ENCODE results near the gene FAM227B.
"Not testable (repeated sequence)": the region's sequence is repeated elsewhere in the genome, so short reads cannot be mapped to it uniquely, and the experiment has no call there.

FAM227B gene

DNA sequence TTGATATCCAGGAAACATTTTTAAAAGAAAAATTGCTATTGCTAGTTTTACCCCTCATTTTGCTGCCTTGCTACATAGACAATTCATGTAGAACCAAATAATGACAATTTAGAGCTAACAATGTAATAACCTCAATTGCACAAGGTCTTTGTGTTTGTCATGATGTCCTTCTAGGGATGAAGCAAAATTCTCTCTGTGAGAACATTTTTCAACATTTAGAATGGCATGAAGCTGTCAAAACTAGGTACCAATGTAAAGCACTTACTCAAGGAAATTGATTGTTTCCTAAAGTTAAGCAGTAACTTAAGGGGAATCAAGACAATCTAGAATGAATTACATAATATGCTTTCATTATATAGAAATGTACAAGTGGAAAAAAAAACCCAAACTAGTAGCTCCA, 205.5 kb downstream of the FAM227B start:
- Histone ChIP-seq H3K27ac (ENCODE audit: low read depth, low read length) (no peak overlapping the region), H3K36me3 (ENCODE audit: control insufficient read depth in 5 of 5, insufficient read depth in 5 of 5, low read length in 5 of 5) (no peaks in the 10 kb centered on the region), H3K9ac (ENCODE audit: low read length in 5 of 5) (no peak overlapping the region), H3K4me3 (ENCODE audit: low read depth in 1 of 5, low read length in 5 of 5) (no peak overlapping the region), H3K27me3 (ENCODE audit: control insufficient read depth in 5 of 5, insufficient read depth in 4 of 5, low read length in 5 of 5) (no peaks in the 10 kb centered on the region), H3K4me1 (ENCODE audit: control insufficient read depth in 5 of 5, insufficient read depth in 5 of 5, low read length in 5 of 5) (no peaks in the 10 kb centered on the region), H3K9me3 (ENCODE audit: control insufficient read depth in 5 of 5, low read length in 5 of 5) (no peaks in the 10 kb centered on the region)

DNA sequence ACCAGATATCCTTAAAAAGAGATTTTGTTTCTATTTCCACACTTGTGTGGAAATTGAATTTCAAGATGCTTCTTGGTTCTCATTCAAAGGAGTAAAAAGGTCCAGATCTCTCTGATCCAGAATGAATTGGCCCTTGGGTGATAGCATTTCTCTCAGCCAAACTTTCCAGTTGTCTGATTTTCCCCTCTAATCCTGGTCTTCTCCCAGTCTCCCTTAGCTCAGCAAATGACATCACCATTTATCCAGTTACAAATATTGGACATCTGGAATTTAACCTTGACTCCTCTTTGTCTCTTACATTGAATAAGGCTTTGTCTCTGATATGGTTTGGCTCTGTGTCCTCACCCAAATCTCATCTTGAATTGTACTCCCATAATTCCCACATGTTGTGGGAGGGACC, 207.8 kb downstream of the FAM227B start:
- no peak overlapping the region for H3K9ac ChIP-seq (ENCODE audit: low read length in 5 of 5)
- H3K36me3 ChIP-seq (ENCODE audit: control insufficient read depth in 5 of 5, insufficient read depth in 5 of 5, low read length in 5 of 5) = no peaks in the 10 kb centered on the region
- H3K4me1 ChIP-seq (ENCODE audit: control insufficient read depth in 5 of 5, insufficient read depth in 5 of 5, low read length in 5 of 5) = no peaks in the 10 kb centered on the region

GRCh38 chr15:49410641-49411040, 210.0 kb downstream of the FAM227B start:
- H3K27me3 ChIP-seq (ENCODE audit: control insufficient read depth in 5 of 5, insufficient read depth in 4 of 5, low read length in 5 of 5) = peaks cover 0 to 3% (median 0%) of the 10 kb centered on the region in 5 donors
- H3K27ac ChIP-seq (ENCODE audit: low read depth, low read length) = no peak overlapping the region

More for the DNA sequence above, 207.8 kb downstream of the FAM227B start:
- no peaks in the 10 kb centered on the region for H3K27me3 ChIP-seq (ENCODE audit: control insufficient read depth in 5 of 5, insufficient read depth in 4 of 5, low read length in 5 of 5)
- H3K4me3 ChIP-seq (ENCODE audit: low read depth in 1 of 5, low read length in 5 of 5) = no peak overlapping the region
- H3K9me3 ChIP-seq (ENCODE audit: control insufficient read depth in 5 of 5, low read length in 5 of 5) = no peaks in the 10 kb centered on the region
- no peak overlapping the region for H3K27ac ChIP-seq (ENCODE audit: low read depth, low read length)

DNA sequence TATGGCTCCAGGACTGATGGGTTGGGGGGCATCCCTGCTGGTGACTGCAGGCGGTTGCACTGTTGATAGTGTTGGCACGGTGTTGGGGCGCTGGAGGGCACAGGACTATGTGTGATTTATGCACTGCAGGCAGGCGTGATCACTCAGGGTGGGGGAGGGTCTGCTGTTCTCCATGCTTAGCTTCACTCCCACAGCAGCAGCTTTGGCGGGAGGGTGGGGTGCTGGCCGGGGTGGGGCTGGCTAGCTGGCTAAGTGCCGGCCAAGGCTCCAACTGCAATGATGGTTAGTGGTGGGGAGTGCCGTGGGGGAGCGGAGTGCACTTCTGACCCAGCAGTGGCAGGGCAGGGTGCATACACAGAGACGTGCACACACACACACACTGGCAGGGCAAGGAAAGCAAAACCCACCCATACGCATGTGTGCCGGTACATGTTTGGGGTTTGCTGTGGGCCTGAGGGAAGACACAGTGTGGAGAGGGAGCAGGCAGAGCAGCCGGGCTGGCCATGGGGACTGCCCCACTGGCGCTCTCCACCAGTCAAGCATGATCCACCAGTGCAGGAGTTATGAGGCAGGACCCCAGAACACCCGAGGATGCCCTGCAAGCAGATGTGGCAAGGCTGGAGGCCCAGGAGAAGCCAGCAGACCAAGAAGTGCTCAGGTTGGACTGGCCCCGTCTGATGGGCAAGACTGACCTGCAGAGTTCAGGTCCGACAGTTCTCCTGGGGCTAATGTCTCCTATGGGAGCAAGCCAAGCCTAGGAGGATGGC, 214.1 kb downstream of the FAM227B start:
- Histone ChIP-seq H3K4me1 (ENCODE audit: control insufficient read depth in 5 of 5, insufficient read depth in 5 of 5, low read length in 5 of 5) (no peaks in the 10 kb centered on the region), H3K4me3 (ENCODE audit: low read depth in 1 of 5, low read length in 5 of 5) (no peak overlapping the region), H3K36me3 (ENCODE audit: control insufficient read depth in 5 of 5, insufficient read depth in 5 of 5, low read length in 5 of 5) (no peaks in the 10 kb centered on the region), H3K9me3 (ENCODE audit: control insufficient read depth in 5 of 5, low read length in 5 of 5) (no peaks in the 10 kb centered on the region), H3K27ac (ENCODE audit: low read depth, low read length) (no peak overlapping the region), H3K9ac (ENCODE audit: low read length in 5 of 5) (no peak overlapping the region), H3K27me3 (ENCODE audit: control insufficient read depth in 5 of 5, insufficient read depth in 4 of 5, low read length in 5 of 5) (peaks cover 0 to 3% (median 0%) of the 10 kb centered on the region in 5 donors)

More at GRCh38 chr15:49410641-49411040, 210.0 kb downstream of the FAM227B start:
- no peak overlapping the region for H3K4me3 ChIP-seq (ENCODE audit: low read depth in 1 of 5, low read length in 5 of 5)
- no peaks in the 10 kb centered on the region for H3K36me3 ChIP-seq (ENCODE audit: control insufficient read depth in 5 of 5, insufficient read depth in 5 of 5, low read length in 5 of 5)
- no peaks in the 10 kb centered on the region for H3K4me1 ChIP-seq (ENCODE audit: control insufficient read depth in 5 of 5, insufficient read depth in 5 of 5, low read length in 5 of 5)
- H3K9ac ChIP-seq (ENCODE audit: low read length in 5 of 5) = no peak overlapping the region
- no peaks in the 10 kb centered on the region for H3K9me3 ChIP-seq (ENCODE audit: control insufficient read depth in 5 of 5, low read length in 5 of 5)

GRCh38 chr15:49402515-49403296, 217.9 kb downstream of the FAM227B start:
- not testable (repeated sequence) for H3K27ac ChIP-seq (ENCODE audit: low read depth, low read length); H3K36me3 ChIP-seq (ENCODE audit: control insufficient read depth in 5 of 5, insufficient read depth in 5 of 5, low read length in 5 of 5); H3K4me3 ChIP-seq (ENCODE audit: low read depth in 1 of 5, low read length in 5 of 5); H3K9me3 ChIP-seq (ENCODE audit: control insufficient read depth in 5 of 5, low read length in 5 of 5); H3K27me3 ChIP-seq (ENCODE audit: control insufficient read depth in 5 of 5, insufficient read depth in 4 of 5, low read length in 5 of 5); H3K9ac ChIP-seq (ENCODE audit: low read length in 5 of 5); H3K4me1 ChIP-seq (ENCODE audit: control insufficient read depth in 5 of 5, insufficient read depth in 5 of 5, low read length in 5 of 5)

GRCh38 chr15:49387471-49387870, 233.1 kb downstream of the FAM227B start:
- H3K27me3 ChIP-seq (ENCODE audit: control insufficient read depth in 5 of 5, insufficient read depth in 4 of 5, low read length in 5 of 5) = no peaks in the 10 kb centered on the region
- no peak overlapping the region for H3K9ac ChIP-seq (ENCODE audit: low read length in 5 of 5)
- H3K36me3 ChIP-seq (ENCODE audit: control insufficient read depth in 5 of 5, insufficient read depth in 5 of 5, low read length in 5 of 5) = no peaks in the 10 kb centered on the region
- H3K4me1 ChIP-seq (ENCODE audit: control insufficient read depth in 5 of 5, insufficient read depth in 5 of 5, low read length in 5 of 5) = no peaks in the 10 kb centered on the region
- H3K9me3 ChIP-seq (ENCODE audit: control insufficient read depth in 5 of 5, low read length in 5 of 5) = no peaks in the 10 kb centered on the region
- no peak overlapping the region for H3K4me3 ChIP-seq (ENCODE audit: low read depth in 1 of 5, low read length in 5 of 5)
- no peak overlapping the region for H3K27ac ChIP-seq (ENCODE audit: low read depth, low read length)

DNA sequence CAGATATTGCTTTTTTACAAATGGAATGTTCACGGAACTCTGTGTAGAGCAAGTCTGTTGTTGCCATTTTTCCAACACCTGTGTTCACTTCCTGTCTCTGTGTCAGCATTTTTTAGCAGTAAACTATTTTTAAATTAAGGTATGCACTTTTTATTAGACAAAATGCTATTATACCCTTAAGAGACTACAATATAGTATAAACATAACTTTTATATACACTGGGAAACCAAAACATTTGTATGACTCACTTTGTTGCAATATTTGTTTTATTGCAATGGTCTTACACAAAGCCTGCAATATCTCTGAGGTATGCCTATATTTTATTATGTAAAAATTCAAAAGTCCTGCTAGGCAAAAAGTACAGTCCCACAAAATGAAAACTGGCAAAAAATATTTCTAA, 237.4 kb downstream of the FAM227B start:
- no peak overlapping the region for H3K9ac ChIP-seq (ENCODE audit: low read length in 5 of 5)
- no peaks in the 10 kb centered on the region for H3K9me3 ChIP-seq (ENCODE audit: control insufficient read depth in 5 of 5, low read length in 5 of 5)
- H3K36me3 ChIP-seq (ENCODE audit: control insufficient read depth in 5 of 5, insufficient read depth in 5 of 5, low read length in 5 of 5) = no peaks in the 10 kb centered on the region
- H3K27ac ChIP-seq (ENCODE audit: low read depth, low read length) = no peak overlapping the region
- H3K4me1 ChIP-seq (ENCODE audit: control insufficient read depth in 5 of 5, insufficient read depth in 5 of 5, low read length in 5 of 5) = no peaks in the 10 kb centered on the region
- no peaks in the 10 kb centered on the region for H3K27me3 ChIP-seq (ENCODE audit: control insufficient read depth in 5 of 5, insufficient read depth in 4 of 5, low read length in 5 of 5)
- no peak overlapping the region for H3K4me3 ChIP-seq (ENCODE audit: low read depth in 1 of 5, low read length in 5 of 5)

DNA sequence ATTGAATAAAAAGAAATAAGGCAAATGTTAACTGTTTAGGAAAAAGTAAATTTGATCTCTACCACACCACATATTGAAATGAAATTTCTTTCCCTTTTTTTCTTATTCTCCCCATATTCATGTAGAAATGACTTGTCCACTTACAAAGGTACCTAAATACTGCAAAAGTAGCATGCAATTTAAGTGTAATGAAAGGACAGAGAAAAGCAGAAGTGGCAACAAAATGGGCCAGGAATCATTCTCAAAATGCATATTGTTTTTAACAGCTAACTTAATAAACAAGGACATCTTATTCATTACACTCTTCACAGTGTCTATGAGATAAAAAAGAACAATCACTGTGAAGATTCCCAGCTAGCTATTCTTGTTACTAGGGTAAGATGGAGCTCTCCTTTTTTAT, 238.2 kb downstream of the FAM227B start:
- Histone ChIP-seq H3K27ac (ENCODE audit: low read depth, low read length) (no peak overlapping the region), H3K4me3 (ENCODE audit: low read depth in 1 of 5, low read length in 5 of 5) (no peak overlapping the region), H3K4me1 (ENCODE audit: control insufficient read depth in 5 of 5, insufficient read depth in 5 of 5, low read length in 5 of 5) (no peaks in the 10 kb centered on the region), H3K27me3 (ENCODE audit: control insufficient read depth in 5 of 5, insufficient read depth in 4 of 5, low read length in 5 of 5) (no peaks in the 10 kb centered on the region), H3K9me3 (ENCODE audit: control insufficient read depth in 5 of 5, low read length in 5 of 5) (no peaks in the 10 kb centered on the region), H3K36me3 (ENCODE audit: control insufficient read depth in 5 of 5, insufficient read depth in 5 of 5, low read length in 5 of 5) (no peaks in the 10 kb centered on the region), H3K9ac (ENCODE audit: low read length in 5 of 5) (no peak overlapping the region)

- Histone ChIP-seq H3K4me3 (ENCODE audit: low read depth in 1 of 5, low read length in 5 of 5) (no peak overlapping the region), H3K9ac (ENCODE audit: low read length in 5 of 5) (no peak overlapping the region), H3K27ac (ENCODE audit: low read depth, low read length) (no peak overlapping the region), H3K9me3 (ENCODE audit: control insufficient read depth in 5 of 5, low read length in 5 of 5) (no peaks in the 10 kb centered on the region), H3K27me3 (ENCODE audit: control insufficient read depth in 5 of 5, insufficient read depth in 4 of 5, low read length in 5 of 5) (no peaks in the 10 kb centered on the region), H3K36me3 (ENCODE audit: control insufficient read depth in 5 of 5, insufficient read depth in 5 of 5, low read length in 5 of 5) (no peaks in the 10 kb centered on the region), H3K4me1 (ENCODE audit: control insufficient read depth in 5 of 5, insufficient read depth in 5 of 5, low read length in 5 of 5) (no peaks in the 10 kb centered on the region)
These were observed 239.7 kb downstream of the FAM227B start for GRCh38 chr15:49380912-49381311.

- H3K4me1 ChIP-seq (ENCODE audit: control insufficient read depth in 5 of 5, insufficient read depth in 5 of 5, low read length in 5 of 5) = no peaks in the 10 kb centered on the region
These were observed 240.6 kb downstream of the FAM227B start for GRCh38 chr15:49379996-49380395.

More at GRCh38 chr15:49379996-49380395, 240.6 kb downstream of the FAM227B start:
- no peak overlapping the region for H3K4me3 ChIP-seq (ENCODE audit: low read depth in 1 of 5, low read length in 5 of 5)
- H3K9me3 ChIP-seq (ENCODE audit: control insufficient read depth in 5 of 5, low read length in 5 of 5) = no peaks in the 10 kb centered on the region
- H3K27ac ChIP-seq (ENCODE audit: low read depth, low read length) = no peak overlapping the region
- no peaks in the 10 kb centered on the region for H3K27me3 ChIP-seq (ENCODE audit: control insufficient read depth in 5 of 5, insufficient read depth in 4 of 5, low read length in 5 of 5)
- no peak overlapping the region for H3K9ac ChIP-seq (ENCODE audit: low read length in 5 of 5)
- H3K36me3 ChIP-seq (ENCODE audit: control insufficient read depth in 5 of 5, insufficient read depth in 5 of 5, low read length in 5 of 5) = no peaks in the 10 kb centered on the region

Measured in subcutaneous abdominal adipose tissue (tissue), 5 donors.